GM18499 (cell line): Measurements from ENCODE around the gene COQ10A.
"Not testable (repeated sequence)": the region's sequence is repeated elsewhere in the genome, so short reads cannot be mapped to it uniquely, and the experiment has no call there.

Experiments used
- ATAC-seq: cut with Tn5 transposase; IDR thresholded peaks from one replicate; pipeline ENCODE4 v1.9.1; 2021; ENCODE audit warnings: moderate number of reproducible peaks; ENCODE audit not compliant: insufficient read depth, unreplicated experiment

The COQ10A gene

GRCh38 chr12:56267443-56268071 is 815 bp downstream of the COQ10A start:
- ATAC-seq = no peak

- no peak for ATAC-seq
These were observed 4.3 kb downstream of the COQ10A start for GRCh38 chr12:56271031-56271430.

- not testable (repeated sequence) for ATAC-seq
These were observed 5.7 kb downstream of the COQ10A start for GRCh38 chr12:56272468-56272867.

GRCh38 chr12:56274299-56274698 is 7.6 kb downstream of the COQ10A start:
- no peak for ATAC-seq

- ATAC-seq = no peak
These were observed 12.2 kb downstream of the COQ10A start for GRCh38 chr12:56278905-56279304.

GRCh38 chr12:56280849-56281248 is 14.1 kb downstream of the COQ10A start:
- no peak for ATAC-seq

GRCh38 chr12:56282030-56282429 is 15.3 kb downstream of the COQ10A start:
- no peak for ATAC-seq

GRCh38 chr12:56282579-56282978 is 15.8 kb downstream of the COQ10A start:
- no peak for ATAC-seq

GRCh38 chr12:56284263-56284662 is 17.5 kb downstream of the COQ10A start:
- ATAC-seq = not testable (repeated sequence)

GRCh38 chr12:56286044-56286830 is 19.5 kb downstream of the COQ10A start:
- ATAC-seq = no peak

GRCh38 chr12:56288705-56289387 is 22.1 kb downstream of the COQ10A start:
- no peak for ATAC-seq

GRCh38 chr12:56293795-56294194 is 27.1 kb downstream of the COQ10A start:
- ATAC-seq = no peak

- no peak for ATAC-seq
These were observed 29.6 kb downstream of the COQ10A start for GRCh38 chr12:56296295-56296694.

GRCh38 chr12:56297400-56297799 is 30.7 kb downstream of the COQ10A start:
- no peak for ATAC-seq

- ATAC-seq = no peak
These were observed 32.1 kb downstream of the COQ10A start for GRCh38 chr12:56298828-56299227.

GRCh38 chr12:56299308-56299852 is 32.6 kb downstream of the COQ10A start:
- ATAC-seq = peak; percentile 3

GRCh38 chr12:56299853-56300643 is 33.3 kb downstream of the COQ10A start, which contains the start of gene CS:
Gene CS, minus strand, starts transcription at chr12:56300330. Its CDS starts 129 bp downstream, at chr12:56300201.
- peak; percentile 69 for ATAC-seq

GRCh38 chr12:56300644-56301464 is 34.1 kb downstream of the COQ10A start:
- no peak for ATAC-seq

GRCh38 chr12:56304276-56304675 is 37.5 kb downstream of the COQ10A start:
- ATAC-seq = no peak
